ENCODE results near the gene TMEM52. TPM values are rescaled to one million over a fixed set of nuclear protein-coding genes. Genes with fewer than 3 reads are reported as not detected.

TMEM52 gene
- total RNA-seq, 2 donors from 2014 or later = 3.5 to 9.8 TPM

- Histone ChIP-seq H3K36me3 (no peaks in the 10 kb centered on the region), H3K4me3 (no peak overlapping the region), H3K4me1 (no peaks in the 10 kb centered on the region), H3K27me3 (no peaks in the 10 kb centered on the region), H3K9ac (ENCODE audit: low read depth in 2 of 2, low read length in 2 of 2) (no peak overlapping the region), H3K27ac (no peak overlapping the region), H3K9me3 (no peaks in the 10 kb centered on the region)
- intact Hi-C loops (cut with DNase I) = no loop called here
- DNase-seq = no peak
- TF ChIP-seq CTCF (IDR thresholded peaks at IDR 0.05) = no peak
These were observed 40.4 kb upstream of the TMEM52 start for GRCh38 chr1:1959459-1959839.

- no peaks in the 10 kb centered on the region for H3K36me3 ChIP-seq
- no peak overlapping the region for H3K9ac ChIP-seq (ENCODE audit: low read depth in 2 of 2, low read length in 2 of 2)
- no peak for DNase-seq
- H3K4me3 ChIP-seq = no peak overlapping the region
- no peak for TF ChIP-seq CTCF (IDR thresholded peaks at IDR 0.05)
- H3K4me1 ChIP-seq = no peaks in the 10 kb centered on the region
- H3K9me3 ChIP-seq = no peaks in the 10 kb centered on the region
- no peak overlapping the region for H3K27ac ChIP-seq
- intact Hi-C loops (cut with DNase I) = no loop called here
- no peaks in the 10 kb centered on the region for H3K27me3 ChIP-seq
These were observed 39.0 kb upstream of the TMEM52 start for GRCh38 chr1:1958071-1958541.

DNA sequence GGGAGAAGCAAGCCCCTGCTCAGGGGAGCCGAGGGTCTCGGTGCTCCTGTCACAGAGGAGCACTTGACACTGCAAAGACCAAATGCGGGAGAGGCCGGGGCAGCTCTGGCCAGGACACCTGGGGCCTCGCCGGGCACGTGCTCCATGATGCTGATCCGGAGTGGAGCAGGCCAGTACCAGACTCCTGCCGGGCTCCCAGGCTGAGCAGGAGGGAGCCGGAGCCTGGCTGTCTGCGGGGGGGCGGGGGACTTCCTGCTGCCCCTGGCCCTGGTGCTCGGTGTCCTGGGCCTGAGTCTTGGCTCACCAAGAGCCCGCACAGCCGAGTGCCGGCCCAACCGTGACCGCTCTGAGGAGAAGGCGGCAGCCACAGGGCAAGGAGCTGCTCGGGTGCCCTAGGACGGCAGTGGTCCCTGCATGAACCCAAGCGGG, 38.5 kb upstream of the TMEM52 start:
- no peak for TF ChIP-seq CTCF (IDR thresholded peaks at IDR 0.05)
- H3K36me3 ChIP-seq = no peaks in the 10 kb centered on the region
- no peaks in the 10 kb centered on the region for H3K27me3 ChIP-seq
- no peak overlapping the region for H3K4me3 ChIP-seq
- intact Hi-C loops (cut with DNase I) = no loop called here
- H3K9ac ChIP-seq (ENCODE audit: low read depth in 2 of 2, low read length in 2 of 2) = no peak overlapping the region
- H3K27ac ChIP-seq = no peak overlapping the region
- no peaks in the 10 kb centered on the region for H3K4me1 ChIP-seq
- no peak for DNase-seq
- no peaks in the 10 kb centered on the region for H3K9me3 ChIP-seq

- H3K27me3 ChIP-seq = no peaks in the 10 kb centered on the region
- no peak overlapping the region for H3K4me3 ChIP-seq
- no peaks in the 10 kb centered on the region for H3K36me3 ChIP-seq
- TF ChIP-seq CTCF (IDR thresholded peaks at IDR 0.05) = no peak
- DNase-seq = no peak
- H3K27ac ChIP-seq = no peak overlapping the region
- intact Hi-C loops (cut with DNase I) = no loop called here
- no peaks in the 10 kb centered on the region for H3K9me3 ChIP-seq
- no peak overlapping the region for H3K9ac ChIP-seq (ENCODE audit: low read depth in 2 of 2, low read length in 2 of 2)
- no peaks in the 10 kb centered on the region for H3K4me1 ChIP-seq
These were observed 37.8 kb upstream of the TMEM52 start for GRCh38 chr1:1956586-1957532.

DNA sequence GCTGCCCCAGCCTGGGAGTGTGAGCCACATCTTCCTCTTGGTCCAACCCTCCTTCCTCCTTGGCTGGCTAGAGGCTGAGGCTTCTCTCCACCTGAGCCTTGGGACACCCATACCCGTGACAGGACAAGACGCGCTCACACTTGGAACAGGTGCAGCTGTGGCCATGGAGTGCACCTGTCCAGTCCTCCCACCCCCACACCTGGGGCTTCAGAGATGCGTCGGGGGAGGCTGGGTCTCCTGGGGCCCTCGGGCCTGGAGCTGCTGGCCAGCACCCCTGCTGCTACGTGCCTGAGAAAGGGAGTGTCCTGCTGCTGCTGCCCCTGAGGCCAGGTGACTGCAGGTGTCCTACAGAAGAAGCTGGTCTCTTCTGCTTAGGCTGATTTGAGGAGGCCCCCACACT, 37.0 kb upstream of the TMEM52 start:
- DNase-seq = no peak
- H3K27ac ChIP-seq = no peak overlapping the region
- intact Hi-C loops (cut with DNase I) = no loop called here

More for the DNA sequence above, 37.0 kb upstream of the TMEM52 start:
- no peaks in the 10 kb centered on the region for H3K9me3 ChIP-seq
- H3K9ac ChIP-seq (ENCODE audit: low read depth in 2 of 2, low read length in 2 of 2) = no peak overlapping the region
- H3K27me3 ChIP-seq = no peaks in the 10 kb centered on the region
- H3K4me1 ChIP-seq = no peaks in the 10 kb centered on the region
- no peak overlapping the region for H3K4me3 ChIP-seq
- no peaks in the 10 kb centered on the region for H3K36me3 ChIP-seq
- no peak for TF ChIP-seq CTCF (IDR thresholded peaks at IDR 0.05)

All from colonic mucosa (tissue), 4 donors.